HG02571 (cell line): ENCODE data around the gene CYBB.
"Not testable (repeated sequence)": the region's sequence is repeated elsewhere in the genome, so short reads cannot be mapped to it uniquely, and the experiment has no call there.

Experiments
- ATAC-seq: cut with Tn5 transposase; IDR thresholded peaks from one replicate; pipeline ENCODE4 v1.9.1; 2021; ENCODE audit warnings: mild to moderate bottlenecking, moderate library complexity; ENCODE audit not compliant: unreplicated experiment

CYBB gene

DNA sequence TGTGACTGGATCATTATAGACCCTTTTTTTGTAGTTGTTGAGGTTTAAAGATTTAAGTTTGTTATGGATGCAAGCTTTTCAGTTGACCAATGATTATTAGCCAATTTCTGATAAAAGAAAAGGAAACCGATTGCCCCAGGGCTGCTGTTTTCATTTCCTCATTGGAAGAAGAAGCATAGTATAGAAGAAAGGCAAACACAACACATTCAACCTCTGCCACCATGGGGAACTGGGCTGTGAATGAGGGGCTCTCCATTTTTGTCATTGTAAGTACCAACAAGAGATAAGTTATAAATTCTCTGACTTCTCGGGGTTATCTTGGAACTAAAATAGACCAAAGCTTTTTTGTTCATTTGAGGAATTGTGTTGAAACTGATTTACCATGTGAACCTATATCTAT, at the start of gene CYBB:
TSS of gene CYBB (plus strand) at position 203 of the 400 bp plus-strand sequence. CDS start at position 222, 19 bp downstream.
- ATAC-seq, result no peak

DNA sequence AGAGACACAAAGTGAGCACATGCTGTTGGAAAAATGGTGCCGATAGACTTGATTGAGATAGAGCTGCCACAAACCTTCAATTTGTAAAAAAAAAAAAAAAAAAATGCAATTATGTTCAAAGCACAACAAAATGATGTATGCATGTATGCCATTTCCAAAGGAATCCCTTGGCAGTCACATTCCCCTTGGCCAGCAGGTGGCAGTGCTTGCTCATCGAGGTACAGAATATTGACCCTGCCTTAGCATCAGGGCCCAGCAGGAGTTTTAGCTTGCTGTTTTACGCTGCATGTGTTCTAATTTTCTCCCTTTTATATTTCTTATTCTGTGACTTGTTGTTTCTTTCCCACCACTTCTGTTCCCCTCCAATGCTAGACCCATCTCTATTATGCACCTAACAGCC, 34.5 kb upstream of the CYBB start:
- peak; percentile 45 for ATAC-seq

DNA sequence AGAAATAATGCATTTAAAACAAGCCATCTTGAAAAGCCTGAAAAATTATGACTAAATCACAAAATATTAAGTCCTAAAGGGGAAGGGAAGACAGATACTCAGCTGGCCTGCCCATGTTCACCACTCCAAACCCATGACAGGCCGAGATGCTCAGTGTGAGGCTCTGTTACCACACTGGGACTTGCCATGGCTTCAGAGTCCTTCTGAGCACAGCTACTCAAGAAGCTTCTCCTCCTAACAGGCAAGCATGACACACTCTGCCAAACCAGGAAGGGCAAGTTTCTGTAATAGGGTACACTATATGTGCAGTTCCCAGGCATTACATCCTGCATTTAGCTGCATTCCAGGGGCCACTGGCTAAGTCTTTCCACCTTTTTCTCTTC, 34.0 kb upstream of the CYBB start:
- peak; percentile 37 for ATAC-seq

DNA sequence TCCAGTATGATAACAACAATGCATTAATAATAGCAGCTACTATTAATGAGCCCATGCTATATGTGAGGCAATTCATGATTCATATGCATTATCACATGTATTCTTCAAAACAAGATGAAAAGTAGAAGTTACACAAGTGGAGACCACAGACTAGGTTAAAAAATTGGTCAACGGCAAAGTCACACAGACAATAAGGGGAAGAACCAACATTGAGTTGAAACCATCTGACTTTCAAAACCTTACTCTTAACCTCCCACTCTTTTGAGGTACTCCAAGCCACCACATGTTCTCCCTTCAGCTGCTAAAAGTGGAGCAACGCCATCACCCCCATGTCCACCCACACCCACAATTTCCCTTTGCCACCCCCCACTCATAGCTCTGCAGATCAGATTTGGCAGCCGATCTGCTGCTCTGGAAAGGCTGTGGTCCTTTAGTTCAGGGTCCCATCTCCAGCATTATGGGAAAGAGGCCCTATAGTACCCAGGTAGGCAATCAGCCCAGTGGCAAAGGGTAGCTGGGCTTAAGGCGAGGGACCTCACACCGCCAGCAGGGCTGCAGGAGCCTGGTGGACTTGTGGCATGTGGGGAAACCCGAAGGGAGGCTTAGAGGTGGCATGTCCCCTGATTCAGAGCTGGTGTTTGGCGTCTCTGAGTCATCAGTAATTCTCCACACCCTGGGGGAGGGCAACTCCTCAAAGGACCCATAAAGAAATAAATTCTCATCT, 33.5 kb upstream of the CYBB start:
- ATAC-seq, result peak; percentile 90

DNA sequence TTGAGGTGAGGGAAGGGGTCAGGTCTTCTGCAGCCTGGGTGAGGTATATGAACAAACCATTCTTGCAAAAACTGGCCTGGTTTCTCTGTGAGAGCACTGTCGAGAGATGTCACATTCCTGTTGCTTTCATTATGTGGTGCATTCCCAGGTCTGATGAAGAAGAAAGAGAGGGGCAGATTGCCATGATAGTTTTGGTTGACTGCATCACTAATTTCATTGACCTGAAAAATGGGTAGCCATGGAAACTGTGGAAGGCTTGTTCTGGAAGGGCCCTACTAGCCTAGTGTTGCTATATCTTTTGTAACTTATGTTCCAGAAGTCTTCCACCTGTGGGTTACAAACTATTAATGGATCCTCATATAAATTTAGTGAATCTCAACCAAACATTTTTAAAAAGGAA, 32.9 kb upstream of the CYBB start:
- no peak for ATAC-seq

DNA sequence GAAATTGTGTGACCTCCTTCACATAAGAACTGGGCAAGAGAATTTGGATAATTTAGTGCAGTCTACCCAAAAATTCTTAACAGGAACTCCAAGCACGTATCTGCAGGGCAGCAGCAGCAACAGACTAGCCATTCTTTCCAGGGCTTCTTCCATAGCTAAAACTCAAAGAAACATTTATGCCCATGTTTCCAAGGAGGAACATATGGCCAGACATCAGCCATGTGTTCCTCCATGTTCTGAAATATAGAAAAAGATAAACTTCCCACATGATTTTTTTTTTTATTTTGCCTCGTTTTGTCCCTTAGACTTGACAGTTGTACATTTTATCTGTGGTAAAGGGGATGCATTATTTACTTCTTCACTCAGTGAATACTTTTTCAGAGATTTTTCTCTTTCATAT, 27.6 kb upstream of the CYBB start:
- ATAC-seq, result no peak

DNA sequence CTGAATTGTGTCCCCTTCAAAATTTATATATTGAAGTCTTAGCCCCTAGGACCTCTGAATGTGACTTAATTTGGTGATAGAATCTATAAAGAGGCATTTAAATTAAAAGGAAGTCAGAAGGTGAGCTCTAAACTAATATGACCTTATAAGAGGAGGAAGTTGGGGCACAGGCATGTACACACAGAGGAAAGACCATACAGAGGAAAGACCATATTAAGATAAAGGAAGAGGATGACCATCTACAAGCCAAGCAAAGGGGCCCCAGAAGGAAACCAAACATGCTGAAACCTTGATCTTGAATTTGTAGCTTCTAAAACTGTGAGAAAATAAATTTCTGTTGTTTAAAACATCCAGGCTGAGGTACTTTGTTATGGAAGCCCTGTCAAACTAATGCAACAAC, 26.9 kb upstream of the CYBB start:
- ATAC-seq, result no peak

DNA sequence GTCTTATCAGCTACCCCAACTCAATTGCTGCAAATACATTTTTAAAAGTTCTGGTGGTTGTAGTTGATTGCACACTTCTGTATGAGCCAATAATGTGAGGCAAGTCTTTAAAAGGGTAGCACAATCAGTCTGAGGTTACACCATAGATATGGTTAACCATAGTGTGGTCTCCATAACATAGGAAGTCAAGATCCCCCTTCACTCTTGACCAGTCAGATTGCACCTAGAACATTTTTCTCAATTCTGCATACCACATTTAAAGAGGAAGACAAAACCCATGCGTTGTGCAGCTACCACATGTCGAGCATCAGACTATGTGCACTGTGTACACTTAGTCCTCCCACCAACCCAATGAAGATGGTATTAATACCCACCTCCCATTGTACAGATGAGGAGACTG, 26.5 kb upstream of the CYBB start:
- ATAC-seq, result no peak

DNA sequence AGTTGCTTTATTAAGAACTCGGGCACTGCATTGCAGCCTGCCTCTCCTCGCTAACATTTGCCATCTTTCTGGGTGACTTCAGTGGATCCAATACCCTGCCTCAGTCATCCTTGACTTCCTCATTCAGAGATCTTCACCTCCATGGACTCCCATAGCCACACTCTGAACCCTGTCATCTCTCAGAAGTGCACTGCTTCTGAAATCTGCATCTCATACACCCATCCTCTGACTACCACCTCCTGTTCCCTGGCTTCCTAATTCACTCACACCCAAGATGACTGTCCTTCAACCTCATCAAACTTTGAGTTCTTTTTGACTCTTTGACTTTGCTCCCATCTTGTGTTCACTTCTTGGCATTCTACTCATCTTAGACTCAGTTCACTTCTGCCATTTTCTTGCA, 25.3 kb upstream of the CYBB start:
- peak; percentile 29 for ATAC-seq

DNA sequence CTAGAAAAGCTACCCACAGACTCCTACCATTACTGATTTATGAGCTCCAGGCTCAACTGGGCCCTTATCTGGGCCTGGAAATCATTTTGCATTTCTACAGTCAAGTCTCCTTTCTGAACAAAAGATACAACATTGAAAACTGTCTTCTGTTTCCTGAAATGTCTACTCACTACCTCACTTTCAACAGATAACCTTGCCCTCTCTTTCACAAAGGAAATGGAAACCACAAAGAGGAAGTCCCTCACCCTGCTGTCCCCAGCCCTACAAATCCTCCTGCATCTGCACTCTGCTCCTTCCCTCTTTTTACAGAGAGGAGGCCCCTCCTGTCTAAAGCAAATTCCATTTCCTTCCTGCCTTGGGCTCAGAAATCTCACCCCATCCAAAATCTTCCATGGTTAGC, 24.8 kb upstream of the CYBB start:
- peak; percentile 89 for ATAC-seq

DNA sequence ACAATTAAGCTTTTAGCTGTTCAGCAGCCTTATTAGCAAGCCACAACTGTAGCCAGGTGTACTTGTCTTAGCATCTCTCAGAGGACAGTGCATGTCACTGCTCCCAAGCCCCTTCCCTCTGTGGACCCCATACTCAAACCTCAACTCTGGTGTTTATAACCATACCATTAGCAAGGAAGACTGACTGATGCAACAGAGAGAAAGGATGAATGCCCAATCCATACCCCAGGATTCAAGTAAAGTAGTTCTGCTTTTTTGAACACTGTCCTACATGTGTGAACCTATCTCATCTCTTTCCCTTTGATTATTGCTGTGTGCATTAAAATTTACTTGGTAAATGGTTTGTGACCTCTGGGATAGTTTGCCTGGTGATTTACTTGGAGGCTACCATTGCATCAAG, 22.8 kb upstream of the CYBB start:
- ATAC-seq, result no peak

DNA sequence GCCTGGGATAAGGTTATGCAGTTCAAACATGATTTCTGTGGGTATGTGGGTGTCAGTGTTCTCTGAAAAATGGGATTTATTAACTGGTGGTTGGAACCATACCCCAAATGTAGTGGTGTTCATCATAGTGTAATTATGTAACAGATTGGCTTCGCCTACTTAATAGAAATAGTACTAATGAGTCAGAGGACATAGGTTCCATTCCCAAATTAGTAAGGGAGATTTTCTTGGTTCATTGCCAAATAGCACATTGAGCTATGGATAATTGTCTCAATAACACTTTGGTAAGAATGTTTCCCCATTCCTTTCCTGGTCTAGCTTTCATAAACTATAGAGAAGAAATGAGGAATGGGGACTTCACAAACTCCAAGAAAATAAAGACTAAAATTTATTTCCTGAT, 20.5 kb upstream of the CYBB start:
- ATAC-seq, result no peak

DNA sequence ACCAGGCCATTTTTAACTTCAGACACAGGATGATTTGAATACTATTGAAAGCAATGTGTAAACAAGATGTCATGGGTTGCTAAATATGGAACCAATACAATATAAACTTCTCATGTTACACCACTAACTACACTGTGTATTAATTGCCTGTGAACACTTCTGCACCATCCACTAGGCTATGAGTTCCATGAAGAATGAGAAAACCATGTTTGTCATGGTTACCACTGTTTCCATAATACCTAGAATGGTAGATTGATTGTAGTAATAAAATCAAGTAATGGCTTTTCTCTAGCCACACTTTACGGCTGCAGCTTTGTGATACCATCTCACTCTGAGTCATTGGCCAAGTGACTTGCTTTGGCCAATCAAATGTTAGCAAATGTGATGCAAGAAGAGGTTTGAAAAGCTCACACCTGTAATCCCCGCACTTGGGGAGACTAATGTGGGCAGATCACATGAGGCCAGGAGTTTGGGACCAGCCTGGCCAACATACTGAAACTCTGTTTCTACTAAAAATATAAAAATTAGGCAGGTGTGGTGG, 19.9 kb upstream of the CYBB start:
- no peak for ATAC-seq

DNA sequence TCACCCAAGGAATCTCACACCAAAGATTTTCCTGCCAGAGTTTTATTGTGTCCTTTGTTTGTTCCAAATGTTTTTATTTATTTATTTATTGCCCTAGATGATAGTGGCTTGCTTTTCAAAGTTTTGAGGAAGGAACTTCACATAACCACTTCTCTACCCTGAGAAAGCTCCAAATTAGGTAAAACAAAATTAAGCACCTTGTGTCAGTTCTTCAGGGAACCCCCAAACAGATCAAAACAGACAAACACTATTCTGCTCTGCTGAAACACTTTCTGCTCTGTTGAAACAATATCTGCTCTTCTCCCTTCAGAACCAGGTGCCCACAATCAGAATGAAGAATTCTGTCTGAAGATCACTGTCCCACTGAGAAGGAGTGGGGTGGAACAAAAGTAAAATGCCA, 16.5 kb upstream of the CYBB start:
- ATAC-seq, result no peak

DNA sequence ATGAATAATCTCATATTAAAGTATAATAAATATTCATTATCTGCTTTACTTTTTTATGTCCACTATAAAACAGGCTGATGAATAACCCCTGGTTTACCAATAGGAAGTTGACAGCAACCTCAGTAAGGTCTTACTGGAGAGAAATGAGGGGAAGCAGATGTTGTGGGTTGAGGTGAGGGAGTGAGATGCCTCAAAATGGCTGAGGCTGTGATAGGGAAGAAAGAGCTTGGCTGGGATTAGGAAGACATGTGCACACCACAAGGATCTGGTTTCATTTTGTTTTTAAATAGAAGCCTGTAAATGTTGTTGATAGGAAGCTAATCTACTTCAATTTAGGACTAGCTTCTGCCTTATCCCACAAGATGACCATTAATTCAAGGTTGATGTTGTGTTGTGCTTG, 14.4 kb upstream of the CYBB start:
- no peak for ATAC-seq

DNA sequence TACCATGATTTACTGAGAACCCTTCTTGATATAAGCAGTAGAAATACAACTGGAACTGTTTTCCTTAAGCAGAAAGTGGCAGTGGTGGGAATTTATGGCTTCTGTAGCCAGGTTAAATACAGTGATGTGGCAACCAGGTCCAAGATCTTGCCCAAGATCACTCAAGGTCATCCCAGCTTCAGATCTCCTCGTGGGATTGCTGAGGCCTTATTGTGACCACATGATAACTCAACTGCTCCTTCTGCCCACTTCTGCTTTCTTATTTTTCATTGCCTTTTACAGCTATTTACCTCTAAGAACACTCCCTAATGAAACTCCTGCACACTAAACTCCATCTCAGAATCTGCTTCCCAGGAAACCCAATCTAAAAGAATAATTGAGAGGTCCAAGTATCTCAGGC, 12.4 kb upstream of the CYBB start:
- ATAC-seq, result no peak

DNA sequence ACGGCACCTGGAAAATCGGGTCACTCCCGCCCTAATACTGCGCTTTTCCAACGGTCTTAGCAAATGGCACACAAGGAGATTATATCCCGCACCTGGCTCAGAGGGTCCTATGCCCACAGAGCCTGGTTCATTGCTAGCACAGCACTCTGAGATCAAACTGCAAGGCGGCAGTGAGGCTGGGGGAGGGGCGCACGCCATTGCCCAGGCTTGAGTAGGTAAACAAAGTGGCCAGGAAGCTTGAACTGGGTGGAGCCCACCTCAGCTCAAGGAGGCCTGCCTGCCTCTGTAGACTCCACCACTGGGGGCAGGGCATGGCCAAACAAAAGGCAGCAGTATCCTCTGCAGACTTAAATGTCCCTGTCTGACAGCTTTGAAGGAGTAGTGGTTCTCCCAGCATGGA, 11.0 kb upstream of the CYBB start:
- ATAC-seq, result not testable (repeated sequence)

DNA sequence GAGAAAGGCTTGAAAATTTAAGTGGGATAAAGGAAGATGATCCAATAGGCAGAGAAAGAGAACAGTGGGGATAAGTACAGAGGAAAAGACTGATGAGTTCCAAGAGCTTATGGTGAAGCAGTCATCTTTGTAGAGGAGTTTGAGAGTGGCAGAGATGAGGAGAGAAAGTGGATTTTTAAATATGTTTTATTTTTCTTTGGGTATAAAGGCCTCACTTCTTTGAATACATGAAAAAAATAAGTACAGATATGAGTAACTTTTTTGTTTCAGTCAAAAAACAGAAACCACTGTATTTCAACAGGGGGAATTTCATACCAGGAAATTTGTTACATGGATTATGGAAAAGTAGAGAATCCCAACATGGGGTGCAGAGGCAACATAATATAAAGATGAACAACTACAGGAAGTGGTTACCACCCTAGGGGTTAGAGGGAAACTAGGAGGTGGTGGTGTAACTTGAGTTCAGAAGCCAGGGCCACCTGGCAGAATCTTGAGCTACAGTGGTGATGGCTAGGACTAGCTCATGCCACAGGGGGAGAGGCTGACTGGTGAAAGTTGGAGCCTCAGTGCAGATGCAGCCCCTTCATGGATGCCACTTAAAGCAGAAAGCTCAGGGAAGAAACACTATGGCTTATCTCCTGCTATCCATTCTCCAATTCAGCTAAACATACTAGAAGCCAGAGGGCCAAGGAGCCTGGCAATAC, 3.4 kb upstream of the CYBB start:
- ATAC-seq, result no peak

DNA sequence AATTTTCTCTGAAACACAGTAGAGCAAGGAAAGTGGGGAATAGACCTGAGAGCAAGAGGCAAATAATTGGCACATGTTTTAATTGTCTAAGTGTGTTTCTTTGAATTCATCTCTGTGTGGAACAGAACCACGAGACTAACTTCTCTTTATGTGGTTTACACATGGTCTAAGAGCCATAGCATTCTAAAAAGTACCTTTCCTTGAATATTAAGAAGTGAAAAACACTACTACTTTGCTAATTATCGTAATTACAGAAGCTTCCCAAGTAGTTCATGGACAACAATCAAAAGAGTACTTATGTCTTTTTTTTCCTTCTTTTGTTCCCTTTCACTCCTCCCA, 2.9 kb upstream of the CYBB start:
- no peak for ATAC-seq

DNA sequence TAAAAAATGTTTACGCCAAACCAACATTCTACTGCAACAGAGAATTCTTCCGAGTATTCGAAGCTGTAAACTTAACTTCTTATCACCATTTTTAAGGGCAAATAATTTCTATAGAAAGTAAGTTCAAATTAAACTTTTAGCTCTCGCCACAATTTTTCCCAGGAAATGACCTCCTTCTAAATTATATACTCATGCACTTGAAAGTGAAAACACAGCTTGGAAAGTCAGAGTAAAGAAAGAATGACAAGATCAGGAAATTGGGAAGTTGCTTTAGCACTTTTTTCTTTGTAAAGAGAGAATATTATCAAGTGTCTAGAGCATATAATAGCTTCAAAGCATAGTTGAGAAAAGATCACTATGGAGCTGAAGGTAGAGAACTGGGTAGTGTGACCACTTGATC, 1.2 kb downstream of the CYBB start:
- ATAC-seq, result no peak

DNA sequence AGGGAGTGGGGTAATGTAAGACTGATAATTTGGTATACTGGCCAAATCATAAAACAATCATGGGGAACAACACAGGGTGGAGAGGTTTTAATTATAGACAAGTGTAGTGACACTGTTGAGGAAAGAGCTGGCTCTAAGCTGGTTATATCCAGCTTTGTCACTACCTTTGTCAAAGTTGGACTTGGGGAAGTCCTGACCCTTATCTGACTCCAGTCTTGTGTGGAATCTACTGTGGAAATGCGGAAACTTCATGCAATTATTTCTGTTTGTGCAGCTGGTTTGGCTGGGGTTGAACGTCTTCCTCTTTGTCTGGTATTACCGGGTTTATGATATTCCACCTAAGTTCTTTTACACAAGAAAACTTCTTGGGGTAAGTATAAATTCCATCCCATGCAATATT, 2.0 kb downstream of the CYBB start:
- ATAC-seq, result no peak

DNA sequence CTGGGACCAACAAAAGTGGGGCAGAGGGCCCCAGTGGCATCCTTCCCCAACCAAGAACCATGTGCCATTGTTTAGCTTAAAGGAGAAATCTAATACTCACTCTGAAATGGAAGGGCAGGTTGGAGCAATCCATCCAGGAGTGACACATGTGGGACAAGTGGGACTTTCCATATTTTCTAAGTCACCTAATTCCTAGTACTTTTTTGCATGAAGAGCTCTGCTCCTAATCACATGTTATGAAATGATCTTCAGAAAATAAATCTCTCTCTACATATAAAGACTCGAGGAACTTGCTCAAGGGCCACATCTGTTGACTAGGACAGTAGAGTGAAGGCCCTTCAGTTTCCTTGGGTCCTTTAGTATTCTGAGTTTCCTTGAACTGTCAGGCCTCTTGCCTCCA, 2.5 kb downstream of the CYBB start:
- no peak for ATAC-seq

DNA sequence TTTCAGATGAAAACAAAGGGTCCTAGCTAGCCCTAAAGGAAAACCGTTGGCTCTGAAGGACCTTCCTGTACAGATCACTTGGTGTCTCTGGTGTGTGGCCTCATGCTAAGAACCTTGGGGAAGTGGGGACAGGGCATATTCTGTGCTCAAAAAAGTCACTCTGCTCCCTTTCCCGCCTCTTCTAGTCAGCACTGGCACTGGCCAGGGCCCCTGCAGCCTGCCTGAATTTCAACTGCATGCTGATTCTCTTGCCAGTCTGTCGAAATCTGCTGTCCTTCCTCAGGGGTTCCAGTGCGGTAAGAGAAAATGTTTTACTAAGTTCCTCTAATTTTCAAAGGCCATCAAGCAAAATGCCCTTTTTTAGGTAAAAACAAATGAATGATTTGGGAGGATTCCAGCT, 3.4 kb downstream of the CYBB start:
- ATAC-seq, result no peak
